Cardiac muscle cell (in vitro differentiated cells and primary cell): Measurements from ENCODE around the gene PKLR. TPM values are rescaled to one million over a fixed set of nuclear protein-coding genes. Genes with fewer than 3 reads are reported as not detected.

Source experiments
- DNase-seq, 2 donors: peaks; one replicate each; pipeline versions ENCODE4 v3.0.0 to v3.0.0-alpha.2; 2010 to 2017; ENCODE audit warnings: low read depth in 1 of 2, low spot score in 1 of 2
- H3K27ac ChIP-seq: fragments of 200-600 bp; sonication (generic); 2 replicates; pipeline ENCODE4 v1.5.1; 2016
- H3K27me3 ChIP-seq: fragments of 200-600 bp; sonication (generic); 2 replicates; pipeline ENCODE4 v1.6.0; 2016; ENCODE audit warnings: control low read depth
- H3K36me3 ChIP-seq: fragments of 200-600 bp; sonication (generic); 2 replicates; pipeline ENCODE4 v1.5.1; 2016; ENCODE audit warnings: control low read depth
- H3K4me1 ChIP-seq: fragments of 200-600 bp; sonication (generic); 2 replicates; pipeline ENCODE4 v1.8.1; 2017; ENCODE audit warnings: low read depth, mild to moderate bottlenecking, mixed run types
- H3K4me3 ChIP-seq: fragments of 200-600 bp; sonication (generic); 2 replicates; pipeline ENCODE4 v1.5.1; 2016; ENCODE audit warnings: mild to moderate bottlenecking
- H3K9me3 ChIP-seq: fragments of 200-600 bp; sonication (generic); 2 replicates; pipeline ENCODE4 v1.5.1; 2017; ENCODE audit warnings: low read depth, mild to moderate bottlenecking, control low read depth
- polyA plus RNA-seq: library from polyadenylated mRNA; unstranded; fragments of >200 nt; fragmentation: Nextera tagmentation; extraction: Ambion mirVana; gene quantifications from 2 replicates; pipeline ENCODE4 v1.2.1, GENCODE V29; 2016
- total RNA-seq: library from RNA; depleted of rRNA; stranded (reverse); fragments of >200 nt; gene quantifications from 2 replicates; pipeline ENCODE4 v1.2.3, GENCODE V29; 2016
- TF ChIP-seq, protein P1 (sequence below): IDR thresholded peaks from 2 replicates; pipeline ENCODE4 v1.5.1; 2012; ENCODE audit warnings: low read depth, mild to moderate bottlenecking, low read length

PKLR gene
- total and polyA plus RNA-seq, 2 experiments from 2014 or later: 0.06 TPM; not detected in 1

DNA sequence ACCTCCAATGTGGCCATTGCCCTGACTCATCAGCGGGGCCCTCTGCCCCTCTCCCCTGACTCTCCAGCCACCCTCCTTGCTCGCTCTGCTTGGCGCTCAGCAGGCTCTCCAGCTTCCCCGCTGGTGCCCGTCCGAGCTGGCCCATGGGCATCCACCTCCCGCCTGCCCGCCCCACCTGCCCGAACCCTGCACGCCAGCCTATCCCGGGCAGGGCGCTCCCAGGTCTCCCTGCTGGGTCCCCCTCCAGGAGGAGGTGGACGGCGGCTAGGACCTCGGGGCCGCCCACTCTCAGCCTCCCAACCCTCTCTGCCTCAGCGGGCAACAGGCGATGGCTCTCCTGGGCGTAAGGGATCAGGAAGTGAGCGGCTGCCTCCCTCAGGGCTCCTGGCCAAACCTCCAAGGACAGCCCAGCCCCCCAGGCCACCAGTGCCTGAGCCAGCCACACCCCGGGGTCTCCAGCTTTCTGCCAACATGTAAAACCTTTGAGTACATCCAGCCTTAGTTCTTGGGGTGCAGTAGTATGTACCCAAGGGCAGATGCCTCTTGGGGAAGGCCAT is 13.2 kb downstream of the PKLR start:
- no peaks in the 10 kb centered on the region for H3K36me3 ChIP-seq
- DNase-seq: no peak
- H3K4me1 ChIP-seq: no peaks in the 10 kb centered on the region
- TF ChIP-seq, protein P1, sequence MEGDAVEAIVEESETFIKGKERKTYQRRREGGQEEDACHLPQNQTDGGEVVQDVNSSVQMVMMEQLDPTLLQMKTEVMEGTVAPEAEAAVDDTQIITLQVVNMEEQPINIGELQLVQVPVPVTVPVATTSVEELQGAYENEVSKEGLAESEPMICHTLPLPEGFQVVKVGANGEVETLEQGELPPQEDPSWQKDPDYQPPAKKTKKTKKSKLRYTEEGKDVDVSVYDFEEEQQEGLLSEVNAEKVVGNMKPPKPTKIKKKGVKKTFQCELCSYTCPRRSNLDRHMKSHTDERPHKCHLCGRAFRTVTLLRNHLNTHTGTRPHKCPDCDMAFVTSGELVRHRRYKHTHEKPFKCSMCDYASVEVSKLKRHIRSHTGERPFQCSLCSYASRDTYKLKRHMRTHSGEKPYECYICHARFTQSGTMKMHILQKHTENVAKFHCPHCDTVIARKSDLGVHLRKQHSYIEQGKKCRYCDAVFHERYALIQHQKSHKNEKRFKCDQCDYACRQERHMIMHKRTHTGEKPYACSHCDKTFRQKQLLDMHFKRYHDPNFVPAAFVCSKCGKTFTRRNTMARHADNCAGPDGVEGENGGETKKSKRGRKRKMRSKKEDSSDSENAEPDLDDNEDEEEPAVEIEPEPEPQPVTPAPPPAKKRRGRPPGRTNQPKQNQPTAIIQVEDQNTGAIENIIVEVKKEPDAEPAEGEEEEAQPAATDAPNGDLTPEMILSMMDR: no peak
- peaks cover 8% of the 10 kb centered on the region for H3K27me3 ChIP-seq
- H3K27ac ChIP-seq: no peak overlapping the region
- H3K9me3 ChIP-seq: no peaks in the 10 kb centered on the region
- no peak overlapping the region for H3K4me3 ChIP-seq

- Histone ChIP-seq H3K4me3 (no peak overlapping the region), H3K27ac (no peak overlapping the region), H3K4me1 (no peaks in the 10 kb centered on the region), H3K36me3 (no peaks in the 10 kb centered on the region), H3K9me3 (no peaks in the 10 kb centered on the region), H3K27me3 (no peaks in the 10 kb centered on the region)
- DNase-seq: no peak
- TF ChIP-seq, protein P1: no peak
These were observed 14.7 kb downstream of the PKLR start for GRCh38 chr1:155286544-155286943.

DNA sequence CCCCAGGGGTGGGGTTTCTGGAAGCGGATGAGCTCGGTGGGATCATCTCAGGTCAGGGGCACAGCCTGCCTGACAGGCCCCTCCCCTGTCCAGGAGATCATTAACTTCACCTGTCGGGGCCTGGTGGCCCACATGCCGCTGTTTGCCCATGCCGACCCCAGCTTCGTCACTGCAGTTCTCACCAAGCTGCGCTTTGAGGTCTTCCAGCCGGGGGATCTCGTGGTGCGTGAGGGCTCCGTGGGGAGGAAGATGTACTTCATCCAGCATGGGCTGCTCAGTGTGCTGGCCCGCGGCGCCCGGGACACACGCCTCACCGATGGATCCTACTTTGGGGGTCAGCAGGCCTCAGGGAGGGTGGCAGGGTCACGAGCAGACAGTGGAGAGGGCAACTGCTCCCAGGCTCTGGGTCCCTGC is 15.6 kb downstream of the PKLR start:
- Histone ChIP-seq H3K4me3 (no peak overlapping the region), H3K27ac (no peak overlapping the region), H3K4me1 (no peaks in the 10 kb centered on the region), H3K27me3 (no peaks in the 10 kb centered on the region), H3K36me3 (no peaks in the 10 kb centered on the region), H3K9me3 (no peaks in the 10 kb centered on the region)
- DNase-seq: no peak
- TF ChIP-seq, protein P1: no peak

- Histone ChIP-seq H3K4me3 (no peak overlapping the region), H3K9me3 (no peaks in the 10 kb centered on the region), H3K27ac (no peak overlapping the region), H3K27me3 (no peaks in the 10 kb centered on the region), H3K4me1 (no peaks in the 10 kb centered on the region), H3K36me3 (no peaks in the 10 kb centered on the region)
- TF ChIP-seq, protein P1: no peak
- DNase-seq: no peak
These were observed 16.2 kb downstream of the PKLR start for GRCh38 chr1:155285063-155285462.

GRCh38 chr1:155284476-155284875 is 16.8 kb downstream of the PKLR start:
- TF ChIP-seq, protein P1: no peak
- H3K27ac ChIP-seq: no peak overlapping the region
- H3K4me1 ChIP-seq: no peaks in the 10 kb centered on the region
- no peak overlapping the region for H3K4me3 ChIP-seq
- DNase-seq: no peak
- no peaks in the 10 kb centered on the region for H3K9me3 ChIP-seq
- no peaks in the 10 kb centered on the region for H3K27me3 ChIP-seq
- no peaks in the 10 kb centered on the region for H3K36me3 ChIP-seq
